Stimulated activated CD8-positive, alpha-beta memory T cell treated with anti-CD3 and anti-CD28 coated beads, Interleukin-7, amount 100 ng/mL, for 48 hours (primary cell): ENCODE data around the gene MRPL14.

Source experiments
- DNase-seq, 2 donors: peaks; one replicate each; pipeline ENCODE4 v3.0.0-alpha.2; 2020; ENCODE audit warnings: low read depth in 1 of 2; ENCODE audit errors: extremely low read depth in 1 of 2

MRPL14 gene

GRCh38 chr6:44127186-44128019 lies at the start of gene MRPL14, which contains the start of gene TMEM63B:
MRPL14 (minus strand) TSS chr6:44127452; CDS start chr6:44116611, 10,841 bp downstream.
TMEM63B (plus strand) TSS chr6:44127554; CDS start chr6:44134585, 7,031 bp downstream.
- DNase-seq = peak; percentile 80 to 84

- no peak for DNase-seq
Observed at GRCh38 chr6:44176130-44176761, 49.0 kb upstream of the MRPL14 start.

GRCh38 chr6:44172731-44173500 lies 45.7 kb upstream of the MRPL14 start:
- peak; percentile 35 to 74 for DNase-seq

GRCh38 chr6:44171899-44172546 lies 44.8 kb upstream of the MRPL14 start:
- DNase-seq = no peak

GRCh38 chr6:44169886-44170570 lies 42.8 kb upstream of the MRPL14 start:
- no peak for DNase-seq

GRCh38 chr6:44169154-44169553 lies 41.9 kb upstream of the MRPL14 start:
- no peak for DNase-seq

- DNase-seq = no peak
Observed at GRCh38 chr6:44167567-44167966, 40.3 kb upstream of the MRPL14 start.

- DNase-seq = no peak
Observed at GRCh38 chr6:44166591-44167184, 39.4 kb upstream of the MRPL14 start.

- DNase-seq = no peak
Observed at GRCh38 chr6:44166116-44166515, 38.9 kb upstream of the MRPL14 start.

GRCh38 chr6:44162876-44163625 lies 35.8 kb upstream of the MRPL14 start:
- DNase-seq = no peak

- peak in 1 of 2 donors; percentile 23 for DNase-seq
Observed at GRCh38 chr6:44161997-44162338, 34.7 kb upstream of the MRPL14 start.

GRCh38 chr6:44158770-44159228 lies 31.5 kb upstream of the MRPL14 start, which contains the start of gene CAPN11:
CAPN11 (plus strand) TSS chr6:44158820; CDS start chr6:44158849, 29 bp downstream.
- DNase-seq = no peak

GRCh38 chr6:44157152-44157521 lies 29.9 kb upstream of the MRPL14 start:
- no peak for DNase-seq

GRCh38 chr6:44156494-44157151 lies 29.4 kb upstream of the MRPL14 start:
- no peak for DNase-seq

GRCh38 chr6:44154067-44154466 lies 26.8 kb upstream of the MRPL14 start:
- no peak for DNase-seq

GRCh38 chr6:44152533-44152932 lies 25.3 kb upstream of the MRPL14 start:
- DNase-seq = no peak

GRCh38 chr6:44152109-44152461 lies 24.8 kb upstream of the MRPL14 start:
- no peak for DNase-seq

- DNase-seq = peak; percentile 53 to 60
Observed at GRCh38 chr6:44151348-44152108, 24.3 kb upstream of the MRPL14 start.
